Daoy (cell line): ENCODE data around the gene PHB1. TPM values are rescaled to one million over a fixed set of nuclear protein-coding genes. Genes with fewer than 3 reads are reported as not detected.

Source experiments
- DNase-seq: peaks from one replicate; pipeline ENCODE4 v3.0.0-alpha.2; 2015; ENCODE audit warnings: low read depth
- total RNA-seq: library from RNA; depleted of rRNA; stranded (reverse); fragments of >200 nt; shearing (Covaris generic); gene quantifications from 2 replicates; pipeline ENCODE4 v1.2.3, GENCODE V29; 2014; rRNA removed

PHB1 gene
- total RNA-seq = 177 and 182 TPM in 2 replicates

- peak; percentile 95 for DNase-seq
Observed at GRCh38 chr17:49414622-49415350, at the start of gene PHB1. TSS of gene PHB1 (minus strand) at chr17:49414882. CDS start at chr17:49413264, 1,618 bp downstream.

- no peak for DNase-seq
Observed at GRCh38 chr17:49464049-49464448, 49.4 kb upstream of the PHB1 start.

GRCh38 chr17:49461580-49461979, 46.9 kb upstream of the PHB1 start:
- DNase-seq = no peak

GRCh38 chr17:49460401-49460800, 45.7 kb upstream of the PHB1 start:
- DNase-seq = no peak

DNA sequence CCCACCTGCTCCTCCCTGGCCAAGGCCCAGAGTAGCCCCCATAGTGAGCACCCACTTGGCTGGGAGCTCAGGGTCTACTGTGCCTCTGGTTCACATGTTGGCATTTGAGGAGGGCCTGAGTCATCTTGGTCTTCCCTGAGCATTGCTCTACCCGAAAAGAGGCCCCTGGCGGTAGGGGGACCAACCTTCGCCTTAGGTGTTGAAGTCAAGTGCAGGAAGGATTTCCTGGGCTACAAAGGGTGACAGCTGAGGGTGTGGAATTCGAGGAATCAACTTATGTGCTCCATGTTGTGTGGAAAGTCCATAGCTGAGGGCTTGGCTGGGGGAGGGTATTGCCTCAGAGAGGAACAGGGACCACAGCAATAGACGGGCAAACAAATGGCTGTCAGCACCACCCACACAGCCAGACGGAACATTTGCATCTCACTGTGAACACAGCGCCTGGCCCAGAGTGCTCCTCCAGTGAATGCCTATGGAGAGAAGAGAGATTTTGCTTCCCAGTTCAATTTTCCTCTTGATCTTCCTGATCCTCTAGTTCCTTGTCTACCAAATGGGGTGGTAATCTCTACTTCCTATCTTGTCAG, 44.8 kb upstream of the PHB1 start:
- DNase-seq = no peak

DNA sequence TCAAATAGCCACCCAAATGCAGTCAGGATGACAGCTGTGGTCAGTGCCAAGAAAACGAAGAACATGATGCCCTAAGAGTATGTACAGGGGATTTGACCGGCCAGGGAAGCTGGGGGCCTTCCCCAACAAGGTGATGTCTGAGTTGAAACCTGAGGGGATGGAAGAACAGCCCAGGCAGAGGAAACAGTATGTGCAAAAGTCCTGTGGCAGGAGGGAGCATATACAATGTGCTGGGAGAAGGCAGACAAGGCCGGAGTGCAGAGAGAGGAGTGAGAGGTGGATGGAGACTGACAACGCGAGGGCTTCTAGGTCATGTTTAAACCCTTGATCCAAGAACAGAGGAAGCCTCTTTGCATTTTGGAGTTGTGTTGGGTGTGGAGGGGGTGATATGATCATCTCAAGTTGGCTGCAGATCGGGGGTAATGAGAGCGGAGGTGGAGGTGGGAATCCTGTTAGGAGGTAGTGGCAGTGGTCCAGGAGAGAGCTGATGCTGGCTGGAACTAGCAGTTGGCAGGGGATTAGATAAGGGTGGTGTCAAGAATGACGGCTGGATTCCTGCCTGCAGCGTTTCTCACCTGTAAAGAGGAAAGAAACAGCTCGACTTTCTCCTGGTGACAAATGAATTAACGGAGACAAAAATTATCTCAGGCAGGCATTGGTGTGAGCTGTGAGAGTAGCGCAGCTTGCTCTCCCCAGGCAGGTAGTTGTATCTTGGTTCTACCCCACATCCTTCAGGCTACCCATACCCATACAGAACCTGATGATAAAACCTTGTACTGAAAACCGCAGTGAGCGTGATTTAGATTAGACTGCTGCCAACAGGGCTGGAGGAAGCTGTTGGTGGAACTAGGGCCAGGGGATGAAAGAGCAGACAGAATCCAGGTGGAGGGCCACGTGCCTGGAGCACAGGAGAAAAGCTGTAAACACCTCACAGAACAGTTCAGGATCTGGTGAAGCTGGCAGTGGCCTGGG, 43.2 kb upstream of the PHB1 start:
- no peak for DNase-seq

GRCh38 chr17:49456183-49456965, 41.7 kb upstream of the PHB1 start:
- peak; percentile 80 for DNase-seq

DNA sequence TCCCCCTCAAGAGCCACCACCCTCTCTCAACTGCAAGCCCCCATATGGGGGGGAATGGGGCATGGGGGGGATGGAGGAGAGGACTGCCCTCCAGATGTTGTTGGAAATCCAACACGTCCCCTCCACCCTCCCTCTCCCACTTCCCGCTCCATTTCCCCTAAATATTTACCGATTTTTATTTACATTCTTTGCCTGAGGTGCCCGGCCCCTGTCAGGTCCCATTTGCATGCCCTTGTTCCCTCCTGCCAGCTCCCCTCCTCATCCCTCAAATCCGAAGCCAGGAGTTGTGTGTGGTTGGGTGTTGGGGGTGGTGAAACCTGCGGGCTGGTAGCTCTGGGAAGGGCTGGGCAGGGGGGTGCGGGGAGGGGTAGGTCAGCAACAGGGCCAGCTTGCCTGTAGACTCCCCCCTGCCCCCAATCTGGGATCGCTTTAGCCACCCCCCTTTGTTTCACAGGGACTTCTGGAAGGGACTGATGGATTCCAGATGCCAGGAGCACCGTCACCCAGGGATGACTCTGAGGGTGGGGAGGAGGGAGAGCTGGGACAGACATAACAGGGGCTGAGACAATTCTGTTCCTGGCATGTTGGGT, 40.7 kb upstream of the PHB1 start:
- DNase-seq = no peak

DNA sequence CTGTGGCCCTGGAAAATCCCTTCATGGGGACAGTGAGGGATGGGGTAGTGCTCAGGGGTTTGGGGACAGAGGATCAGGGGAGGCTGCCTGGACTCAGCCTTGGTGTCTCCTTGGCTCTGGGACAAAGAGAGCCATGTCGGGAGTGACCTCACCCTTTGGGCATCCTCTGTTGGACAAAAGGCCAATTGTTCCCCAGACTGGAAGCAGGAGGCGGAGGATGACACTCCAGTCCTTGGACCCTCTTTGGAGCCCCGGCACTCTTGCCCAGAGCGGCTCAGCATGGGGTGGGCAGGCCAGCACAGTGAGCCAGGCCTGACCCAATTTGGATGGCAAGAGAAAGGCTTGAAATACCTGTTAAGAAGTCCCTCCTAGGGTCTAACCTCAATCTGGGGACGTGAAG, 39.4 kb upstream of the PHB1 start:
- peak; percentile 45 for DNase-seq

- no peak for DNase-seq
Observed at GRCh38 chr17:49452661-49453060, 38.0 kb upstream of the PHB1 start.

DNA sequence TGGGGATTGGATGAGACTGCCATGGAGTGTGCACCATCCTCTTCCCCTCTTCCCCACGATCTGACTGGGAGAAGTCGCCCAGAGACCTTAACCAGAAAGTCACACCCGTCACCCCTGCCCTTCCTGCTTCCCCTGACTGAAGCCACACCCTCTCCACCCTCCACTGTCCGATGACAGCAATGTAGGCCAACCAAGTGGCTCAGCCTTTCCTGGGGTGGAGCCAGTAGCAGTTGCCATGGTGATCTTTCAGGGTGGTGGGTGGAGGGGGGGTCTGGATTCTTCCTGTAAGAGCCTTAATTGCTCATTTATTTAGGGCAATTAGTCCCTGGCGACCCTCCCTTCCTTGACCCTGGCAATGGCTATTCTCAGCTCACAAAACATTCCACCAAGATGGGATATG, 37.5 kb upstream of the PHB1 start:
- DNase-seq = no peak

DNA sequence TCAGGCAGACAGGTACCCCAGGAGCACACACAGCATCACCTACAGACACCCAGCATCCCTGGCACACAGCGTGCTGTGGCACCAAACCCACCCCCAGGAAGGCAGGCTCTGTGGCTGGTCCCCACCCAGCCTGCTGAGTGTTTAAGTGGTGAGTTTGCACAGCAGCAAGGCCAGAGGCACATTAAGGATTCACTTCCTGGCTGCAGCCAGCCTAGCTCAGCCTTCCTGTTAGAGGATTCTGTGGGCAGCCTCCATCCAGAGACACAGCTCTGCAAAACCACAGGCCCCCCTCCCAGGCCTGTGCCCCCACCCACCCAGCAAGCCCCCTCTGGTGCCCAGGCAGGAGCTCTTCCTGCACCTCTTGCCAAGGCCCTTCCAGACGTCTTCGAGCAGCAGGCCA, 36.1 kb upstream of the PHB1 start:
- DNase-seq = peak; percentile 55

DNA sequence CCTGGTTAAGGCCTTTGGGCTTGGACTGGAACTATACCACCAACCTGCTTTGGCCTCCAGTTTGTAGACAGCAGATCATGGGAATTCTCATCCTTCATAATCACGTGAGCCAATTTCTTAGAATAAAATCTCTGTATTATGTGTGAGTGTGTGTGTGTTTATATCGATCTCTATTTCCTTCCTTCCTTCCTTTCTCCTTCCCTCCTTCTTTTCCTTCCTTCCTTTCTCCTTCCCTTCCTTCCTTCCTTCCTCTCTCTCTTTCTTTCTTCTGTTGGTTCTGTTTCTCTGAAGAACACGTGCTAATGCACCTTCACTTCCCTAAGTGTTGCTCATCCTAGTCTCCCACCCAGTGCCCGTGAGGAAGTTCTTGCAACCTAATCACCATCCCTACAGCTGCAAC, 35.5 kb upstream of the PHB1 start:
- no peak for DNase-seq

GRCh38 chr17:49447628-49448302, 33.1 kb upstream of the PHB1 start:
- DNase-seq = no peak

- no peak for DNase-seq
Observed at GRCh38 chr17:49445591-49445990, 30.9 kb upstream of the PHB1 start.

DNA sequence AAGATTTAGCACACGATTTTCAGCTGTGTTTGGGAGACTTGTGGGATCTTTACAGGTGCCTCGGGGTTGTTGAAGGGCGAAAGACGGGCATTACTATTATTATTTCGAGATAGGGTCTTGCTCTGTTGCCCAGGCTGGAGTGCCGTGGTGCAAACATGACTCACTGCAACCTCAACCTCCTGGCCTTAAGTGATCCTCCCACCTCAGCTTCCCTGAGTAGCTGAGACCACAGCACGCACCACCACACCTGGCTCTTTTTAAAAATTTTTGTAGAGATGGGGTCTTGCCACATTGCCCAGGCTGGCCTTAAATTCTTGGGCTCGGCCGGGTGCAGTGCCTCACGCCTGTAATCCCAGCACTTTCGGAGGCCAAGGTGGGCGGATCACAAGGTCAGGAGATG, 29.7 kb upstream of the PHB1 start:
- DNase-seq = no peak

GRCh38 chr17:49443862-49444261, 29.2 kb upstream of the PHB1 start:
- DNase-seq = peak; percentile 55

- no peak for DNase-seq
Observed at GRCh38 chr17:49442041-49442440, 27.4 kb upstream of the PHB1 start.

GRCh38 chr17:49441578-49441977, 26.9 kb upstream of the PHB1 start:
- no peak for DNase-seq

DNA sequence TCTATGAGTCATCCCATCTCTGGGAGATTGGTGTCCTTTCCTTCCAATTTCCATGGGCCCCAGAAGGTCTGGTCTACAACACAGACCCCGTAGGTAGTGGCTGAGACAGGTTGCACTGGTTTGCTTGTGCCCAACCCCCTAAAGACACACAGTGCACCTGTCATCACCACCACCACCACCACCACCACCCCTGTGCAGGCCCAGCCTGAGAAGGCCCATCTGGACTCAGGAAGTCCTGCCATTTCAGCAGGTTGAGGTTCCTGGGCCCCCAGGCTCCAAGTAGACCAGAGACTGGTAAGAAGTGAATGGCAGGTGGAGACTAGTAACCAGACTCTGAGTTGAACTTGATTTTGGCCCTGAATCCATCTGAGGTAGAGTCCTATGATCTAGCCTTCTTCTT, 25.9 kb upstream of the PHB1 start:
- DNase-seq = no peak
